ENCODE measurements around the gene CTNNA1.
"Not testable (repeated sequence)": the region's sequence is repeated elsewhere in the genome, so short reads cannot be mapped to it uniquely, and the experiment has no call there.

CTNNA1 gene

DNA sequence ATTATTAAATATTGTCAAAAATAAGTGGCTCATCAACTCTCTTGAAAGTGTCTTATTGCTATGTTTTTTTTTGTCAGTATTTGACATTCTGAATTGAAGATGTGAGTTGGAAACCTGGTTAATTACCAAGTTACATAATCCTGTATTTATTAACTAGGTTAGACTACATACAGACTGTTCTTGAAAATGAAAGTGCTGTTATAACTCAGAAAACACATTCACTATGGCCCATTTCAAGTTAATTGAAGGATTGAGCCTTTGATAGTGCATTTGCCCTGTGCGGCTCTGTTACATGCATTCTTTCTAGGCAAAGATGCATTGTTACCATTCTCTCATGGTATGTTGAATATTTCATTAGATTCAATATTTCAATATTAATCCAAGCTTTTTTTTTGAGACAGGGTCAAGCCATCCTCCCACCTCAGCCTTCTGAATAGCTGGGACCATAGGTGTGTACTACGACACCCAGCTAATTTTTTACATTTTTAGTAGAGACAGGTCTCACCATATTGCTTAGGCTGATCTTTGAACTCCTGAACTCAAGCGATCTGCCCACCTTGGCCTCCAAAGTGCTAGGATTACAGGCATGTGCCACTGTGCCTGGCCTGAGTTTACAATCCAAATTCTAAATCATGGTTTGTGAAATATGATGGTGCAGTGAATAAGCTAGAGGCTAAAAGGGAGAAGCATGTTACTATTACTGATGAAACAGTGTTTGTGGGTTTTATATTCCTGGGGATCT lies 10.0 kb downstream of the CTNNA1 start:
- TF ChIP-seq POLR2A (IDR thresholded peaks at IDR 0.05; ENCODE audit: low read depth, low read length) (no peak), TAF1 (IDR thresholded peaks at IDR 0.05; ENCODE audit: borderline replicate concordance, low read depth, low read length) (no peak), POLR2AphosphoS5 (IDR thresholded peaks at IDR 0.05; ENCODE audit: low read depth, low read length) (no peak)
- no peak for DNase-seq (ENCODE audit: insufficient read length)
- FAIRE-seq = no peak

DNA sequence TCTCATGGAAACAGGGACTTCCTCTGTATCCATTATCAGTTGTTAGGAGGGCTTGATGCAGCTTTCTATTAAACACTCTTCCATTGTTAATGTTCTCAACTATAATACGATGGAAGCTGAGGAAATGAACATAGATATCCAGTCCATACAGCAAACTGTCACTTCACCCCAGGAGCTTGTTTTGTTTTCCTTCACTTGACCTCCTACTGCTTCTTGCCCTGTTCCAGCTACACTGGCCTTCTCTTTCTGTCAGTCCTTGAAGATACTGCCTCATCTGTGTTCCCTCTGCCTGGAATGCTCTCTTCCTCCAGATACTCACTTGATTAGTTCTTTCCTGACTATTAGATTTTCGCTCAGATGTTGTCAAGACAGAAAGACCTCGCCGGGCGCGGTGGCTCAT lies 17.1 kb downstream of the CTNNA1 start:
- no peak for TF ChIP-seq POLR2A (IDR thresholded peaks at IDR 0.05; ENCODE audit: low read depth, low read length)
- no peak for TF ChIP-seq TAF1 (IDR thresholded peaks at IDR 0.05; ENCODE audit: borderline replicate concordance, low read depth, low read length)
- TF ChIP-seq POLR2AphosphoS5 (IDR thresholded peaks at IDR 0.05; ENCODE audit: low read depth, low read length) = no peak
- FAIRE-seq (no peak), DNase-seq (ENCODE audit: insufficient read length) (no peak)

DNA sequence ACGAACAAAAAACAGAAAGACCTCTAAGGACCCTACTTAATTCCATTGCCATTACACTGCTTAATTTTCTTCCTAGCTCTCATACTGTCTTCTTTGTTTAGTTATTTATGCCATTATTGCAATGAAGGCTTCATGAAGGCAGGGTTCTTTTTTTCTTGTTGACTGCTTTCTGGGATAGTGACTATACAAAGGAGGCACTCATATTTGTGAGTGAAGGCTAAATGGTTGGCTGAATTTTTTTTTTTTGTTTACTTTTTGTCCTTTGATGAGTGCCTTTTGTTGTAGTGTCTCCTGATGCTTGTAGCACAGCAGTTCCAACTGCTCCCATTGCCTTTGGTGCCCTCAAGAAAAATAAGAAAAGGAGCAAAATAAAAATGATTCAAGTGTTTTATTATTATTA lies 17.8 kb downstream of the CTNNA1 start:
- DNase-seq (ENCODE audit: insufficient read length) (no peak), FAIRE-seq (no peak)
- TF ChIP-seq POLR2A (IDR thresholded peaks at IDR 0.05; ENCODE audit: low read depth, low read length) (no peak), POLR2AphosphoS5 (IDR thresholded peaks at IDR 0.05; ENCODE audit: low read depth, low read length) (no peak), TAF1 (IDR thresholded peaks at IDR 0.05; ENCODE audit: borderline replicate concordance, low read depth, low read length) (no peak)

DNA sequence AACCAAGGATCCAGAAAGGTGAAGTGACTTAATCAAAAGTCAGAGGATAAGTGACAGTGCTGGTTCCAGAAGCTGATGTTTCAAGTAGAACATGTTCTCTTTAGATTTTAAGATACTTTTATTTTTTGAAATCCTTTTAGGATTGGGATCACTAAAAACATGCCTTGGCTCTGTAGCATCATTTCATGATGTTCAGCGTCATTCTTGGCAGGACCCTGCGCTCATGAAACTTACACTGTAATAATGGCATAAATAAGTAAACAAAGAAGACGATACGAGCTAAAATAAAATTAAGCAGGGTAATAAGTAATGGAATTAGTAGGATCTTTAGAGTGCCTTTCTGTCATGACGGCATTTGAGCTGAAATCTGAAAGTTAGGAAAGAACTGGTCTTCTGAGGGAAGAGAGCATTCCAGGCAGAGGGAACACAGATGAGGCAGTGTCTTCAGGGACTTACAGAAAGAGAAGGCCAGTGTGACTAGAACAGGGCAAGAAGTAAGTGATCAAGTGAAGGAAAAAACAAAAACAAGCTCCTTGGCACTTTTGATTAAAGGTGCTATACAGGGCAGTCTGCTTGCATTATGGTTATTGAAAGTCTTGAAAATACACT lies 19.9 kb downstream of the CTNNA1 start:
- TF ChIP-seq TAF1 (IDR thresholded peaks at IDR 0.05; ENCODE audit: borderline replicate concordance, low read depth, low read length) (no peak), POLR2AphosphoS5 (IDR thresholded peaks at IDR 0.05; ENCODE audit: low read depth, low read length) (no peak)
- DNase-seq (ENCODE audit: insufficient read length) = no peak
- no peak for FAIRE-seq

DNA sequence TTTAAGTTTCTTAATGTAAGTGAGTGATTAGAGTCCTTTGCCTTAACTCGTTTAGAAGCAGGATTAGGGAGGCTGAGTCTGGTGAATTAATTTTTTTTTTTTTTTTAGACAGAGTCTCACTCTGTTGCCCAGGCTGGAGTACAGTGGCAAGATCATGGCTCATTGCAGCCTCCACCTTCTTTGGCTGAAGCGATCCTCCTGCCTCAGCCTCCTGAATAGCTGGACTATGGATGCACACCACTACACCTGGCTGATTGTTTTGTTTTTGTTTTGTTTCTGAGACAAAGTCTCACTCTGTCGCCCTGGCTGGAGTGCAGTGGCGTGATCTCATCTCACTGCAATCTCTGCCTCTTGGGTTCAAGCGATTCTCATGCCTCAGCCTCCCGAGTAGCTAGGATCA lies 20.4 kb downstream of the CTNNA1 start:
- DNase-seq (ENCODE audit: insufficient read length); FAIRE-seq: not testable (repeated sequence)

DNA sequence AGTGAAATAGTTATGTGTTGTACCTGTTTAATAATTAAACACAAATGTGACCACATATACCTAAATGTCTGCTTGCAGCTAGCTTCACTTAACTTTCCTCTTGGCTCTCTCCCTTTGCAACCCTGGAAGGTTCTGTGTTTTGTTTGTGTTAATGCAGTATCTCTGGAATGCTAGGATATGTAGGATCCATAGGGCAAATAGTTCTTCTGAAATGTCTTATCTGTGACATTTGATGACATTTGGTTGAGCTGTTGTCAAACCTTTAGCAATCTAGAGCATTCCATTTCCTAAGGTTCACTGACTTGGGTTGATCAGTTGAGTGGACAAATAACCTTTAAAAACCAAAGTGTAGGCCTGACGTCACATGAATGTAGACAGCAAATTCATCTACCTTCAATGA lies 21.8 kb downstream of the CTNNA1 start:
- no peak for DNase-seq (ENCODE audit: insufficient read length)
- TF ChIP-seq TAF1 (IDR thresholded peaks at IDR 0.05; ENCODE audit: borderline replicate concordance, low read depth, low read length) (no peak), POLR2A (IDR thresholded peaks at IDR 0.05; ENCODE audit: low read depth, low read length) (no peak), POLR2AphosphoS5 (IDR thresholded peaks at IDR 0.05; ENCODE audit: low read depth, low read length) (no peak)
- peak; percentile 54 for FAIRE-seq

DNA sequence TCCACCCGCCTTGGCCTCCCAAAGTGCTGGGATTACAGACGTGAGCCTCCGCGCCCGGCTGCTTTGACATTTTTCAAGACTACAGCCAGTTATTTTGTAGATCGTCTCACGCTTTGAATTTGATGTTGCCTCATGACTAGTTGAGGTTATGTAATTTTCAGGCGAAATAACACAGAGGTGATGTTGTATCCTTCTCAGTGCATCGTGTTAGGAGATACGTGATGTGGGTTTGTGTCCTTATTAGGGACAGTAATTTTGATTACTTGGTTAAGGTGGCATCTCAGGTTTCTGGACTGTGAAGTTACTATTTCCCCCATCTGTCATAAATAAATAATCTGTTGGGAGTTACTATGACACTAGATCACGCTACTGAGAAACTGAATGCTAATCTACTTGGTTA lies 25.0 kb downstream of the CTNNA1 start:
- FAIRE-seq (no peak), DNase-seq (ENCODE audit: insufficient read length) (no peak)
- TF ChIP-seq TAF1 (IDR thresholded peaks at IDR 0.05; ENCODE audit: borderline replicate concordance, low read depth, low read length) (no peak), POLR2AphosphoS5 (IDR thresholded peaks at IDR 0.05; ENCODE audit: low read depth, low read length) (no peak), POLR2A (IDR thresholded peaks at IDR 0.05; ENCODE audit: low read depth, low read length) (no peak)

DNA sequence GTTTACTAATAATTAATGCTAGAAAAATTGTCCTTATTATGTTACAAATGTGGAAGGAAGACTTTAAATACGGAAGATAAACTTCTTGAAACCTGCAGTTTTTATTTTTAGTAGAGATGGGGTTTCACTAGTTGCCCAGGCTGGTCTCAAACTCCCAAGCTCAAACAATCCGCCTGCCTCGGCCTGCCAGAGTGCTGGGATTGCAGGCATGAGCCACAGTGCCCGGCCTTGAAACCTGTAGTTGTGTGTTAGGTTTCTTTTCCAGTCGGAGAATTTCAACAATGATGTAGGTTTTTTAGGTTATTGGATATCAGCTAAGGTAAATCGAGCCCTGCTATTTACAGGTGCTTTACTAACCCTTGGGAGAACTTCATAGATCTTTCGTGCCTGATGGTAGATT lies 30.8 kb downstream of the CTNNA1 start:
- no peak for DNase-seq (ENCODE audit: insufficient read length)
- no peak for FAIRE-seq
- no peak for TF ChIP-seq POLR2AphosphoS5 (IDR thresholded peaks at IDR 0.05; ENCODE audit: low read depth, low read length)
- TF ChIP-seq POLR2A (IDR thresholded peaks at IDR 0.05; ENCODE audit: low read depth, low read length) = no peak
- no peak for TF ChIP-seq TAF1 (IDR thresholded peaks at IDR 0.05; ENCODE audit: borderline replicate concordance, low read depth, low read length)

DNA sequence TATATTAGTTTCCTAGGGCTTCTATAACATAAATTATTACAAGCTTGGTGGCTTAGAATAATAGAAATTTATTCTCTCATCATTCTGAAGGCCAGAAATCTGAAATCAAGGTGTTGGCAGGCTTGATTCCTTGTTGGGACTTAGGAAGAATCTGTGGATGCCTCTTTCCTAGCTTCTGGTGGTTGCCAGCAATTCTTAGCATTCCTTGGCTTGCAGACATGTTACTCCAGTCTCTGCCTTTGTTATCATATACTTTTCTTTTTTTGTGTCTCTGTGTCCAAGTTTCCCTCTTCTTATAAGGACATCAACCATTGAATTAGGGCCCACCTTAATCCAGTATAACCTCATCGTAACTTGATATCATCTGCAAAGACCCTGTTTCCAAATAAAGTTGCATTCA lies 31.4 kb downstream of the CTNNA1 start:
- no peak for DNase-seq (ENCODE audit: insufficient read length)
- TF ChIP-seq TAF1 (IDR thresholded peaks at IDR 0.05; ENCODE audit: borderline replicate concordance, low read depth, low read length) (no peak), POLR2AphosphoS5 (IDR thresholded peaks at IDR 0.05; ENCODE audit: low read depth, low read length) (no peak), POLR2A (IDR thresholded peaks at IDR 0.05; ENCODE audit: low read depth, low read length) (no peak)
- no peak for FAIRE-seq

DNA sequence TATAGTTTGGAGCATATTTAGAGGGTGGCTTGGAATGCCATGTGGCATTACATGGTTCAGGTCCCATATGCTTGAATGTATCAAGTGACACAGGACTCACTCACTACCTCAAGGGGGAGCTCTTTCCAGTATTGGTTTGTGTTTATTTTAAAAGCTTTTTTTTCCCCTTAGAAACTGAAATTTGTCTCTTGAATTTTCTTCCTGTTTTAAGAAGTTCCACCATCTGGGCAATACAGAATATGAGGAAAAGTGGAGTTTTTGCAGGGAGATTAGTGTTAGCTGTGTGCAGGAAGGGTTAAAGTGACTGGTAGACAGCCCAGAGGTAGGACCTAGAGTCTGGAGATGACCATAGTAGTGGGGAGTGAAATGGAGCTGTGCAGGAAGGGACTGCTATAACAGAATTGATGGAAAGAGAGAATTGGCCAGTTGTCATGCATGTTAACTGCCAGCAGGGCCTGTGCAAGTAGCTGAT lies 36.6 kb downstream of the CTNNA1 start:
- no peak for TF ChIP-seq TAF1 (IDR thresholded peaks at IDR 0.05; ENCODE audit: borderline replicate concordance, low read depth, low read length)
- no peak for TF ChIP-seq POLR2A (IDR thresholded peaks at IDR 0.05; ENCODE audit: low read depth, low read length)
- TF ChIP-seq POLR2AphosphoS5 (IDR thresholded peaks at IDR 0.05; ENCODE audit: low read depth, low read length) = no peak
- FAIRE-seq = peak; percentile 92
- DNase-seq (ENCODE audit: insufficient read length) = peak; percentile 19

DNA sequence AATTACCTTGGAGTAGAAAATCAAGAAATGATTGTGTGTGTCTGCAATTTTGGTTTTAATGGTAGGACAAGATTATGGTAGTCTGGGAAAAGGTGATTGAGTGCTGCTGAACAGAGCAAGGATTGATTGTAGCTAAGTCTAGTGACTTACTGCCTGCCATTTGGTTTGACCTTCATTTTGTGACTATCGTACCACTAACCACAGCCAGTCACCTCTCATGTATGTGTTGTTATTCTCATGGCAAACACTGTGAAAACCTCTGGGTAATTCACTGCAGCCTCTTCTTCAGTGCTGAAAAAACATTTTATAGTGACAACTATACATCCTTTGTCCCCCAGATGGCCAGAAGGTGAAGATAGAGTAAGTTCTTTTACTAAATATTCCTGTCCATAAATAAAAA lies 37.5 kb downstream of the CTNNA1 start:
- FAIRE-seq = no peak

DNA sequence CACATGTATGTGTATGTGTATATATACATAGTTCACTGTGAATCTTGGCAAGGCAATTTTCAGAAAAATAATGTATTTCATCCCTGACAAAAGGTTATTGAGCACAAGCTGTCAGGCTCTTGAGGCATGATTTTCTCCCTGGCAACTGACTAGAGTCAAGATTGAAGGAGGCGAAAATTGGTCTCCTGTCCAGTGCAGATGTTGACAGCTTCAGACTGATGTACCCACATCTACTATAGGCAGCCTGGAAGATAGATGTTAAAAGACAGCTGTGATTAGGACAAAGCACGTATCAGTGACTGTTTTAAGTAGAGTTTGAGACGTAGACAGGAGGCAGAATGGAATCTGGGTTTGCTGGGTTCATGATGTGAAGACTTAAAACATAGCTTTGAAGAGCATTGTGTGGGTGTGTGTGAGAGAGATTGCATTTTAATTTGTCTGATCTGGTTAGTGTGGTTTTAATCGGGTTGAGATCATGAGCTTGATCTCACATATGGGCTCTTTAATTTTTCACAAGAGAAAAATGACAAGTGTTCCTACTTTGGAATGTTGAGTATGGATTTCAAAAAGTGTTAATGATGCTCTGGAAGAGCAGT lies 39.1 kb downstream of the CTNNA1 start:
- DNase-seq (ENCODE audit: insufficient read length) (no peak), FAIRE-seq (no peak)
- TF ChIP-seq TAF1 (IDR thresholded peaks at IDR 0.05; ENCODE audit: borderline replicate concordance, low read depth, low read length) (no peak), POLR2A (IDR thresholded peaks at IDR 0.05; ENCODE audit: low read depth, low read length) (no peak), POLR2AphosphoS5 (IDR thresholded peaks at IDR 0.05; ENCODE audit: low read depth, low read length) (no peak)

More for the DNA sequence above, 37.5 kb downstream of the CTNNA1 start:
- no peak for DNase-seq (ENCODE audit: insufficient read length)
- TF ChIP-seq POLR2AphosphoS5 (IDR thresholded peaks at IDR 0.05; ENCODE audit: low read depth, low read length) = no peak
- no peak for TF ChIP-seq POLR2A (IDR thresholded peaks at IDR 0.05; ENCODE audit: low read depth, low read length)
- no peak for TF ChIP-seq TAF1 (IDR thresholded peaks at IDR 0.05; ENCODE audit: borderline replicate concordance, low read depth, low read length)

All from GM12892 (cell line).